K562 (cell line): ENCODE results near the gene CFAP58.

Source experiments
- ARID1B ChIP-seq: fragments of 450-650 bp; IDR thresholded peaks from 2 replicates; pipeline ENCODE4 v1.6.1; 2016; ENCODE audit warnings: antibody characterized with exemption, mild to moderate bottlenecking, inconsistent platforms
- CTCF ChIP-seq, 3 experiments: IDR thresholded peaks in 2 of 3; conservative IDR thresholded peaks in 1 of 3; 2 replicates each; pipeline ENCODE4 v1.5.1; 2011 to 2012; ENCODE audit warnings: low read length in 3 of 3, mild to moderate bottlenecking in 3 of 3, control low read depth in 2 of 3, improper control_type of control experiment in 1 of 3, inconsistent platforms in 1 of 3, low read depth in 1 of 3, mixed read lengths in 1 of 3, moderate library complexity in 1 of 3; ENCODE audit not compliant: insufficient read depth in 2 of 3
- FOXJ3 ChIP-seq: sonication (generic); formaldehyde crosslinking; IDR thresholded peaks from 2 replicates; pipeline ENCODE4 v1.4.0; 2020; ENCODE audit warnings: mild to moderate bottlenecking, missing genetic modification reagents
- GABPA ChIP-seq: fragments of 200-800 bp; sonication (Bioruptor generic); conservative IDR thresholded peaks from 2 replicates; pipeline ENCODE4 v1.6.1; 2016; ENCODE audit warnings: low read depth, missing genetic modification characterization, missing compliant biosample characterization
- RAD51 ChIP-seq: fragments of 450-650 bp; IDR thresholded peaks from 2 replicates; pipeline ENCODE4 v1.7.1; 2016; ENCODE audit warnings: low read depth, mild to moderate bottlenecking, borderline replicate concordance
- ZBTB12 ChIP-seq: fragments of 250-450 bp; sonication (Bioruptor Pico); IDR thresholded peaks from 2 replicates; pipeline ENCODE4 v1.4.0; 2020
- TF ChIP-seq, protein P1 (sequence below), 2 experiments: IDR thresholded peaks; 2 replicates each; pipeline ENCODE4 v1.6.1; 2011; ENCODE audit warnings: borderline replicate concordance in 1 of 2, control low read depth in 1 of 2, low read depth in 1 of 2, low read length in 1 of 2, mild to moderate bottlenecking in 1 of 2, mixed read lengths in 1 of 2, moderate library complexity in 1 of 2; ENCODE audit not compliant: insufficient read depth in 1 of 2, insufficient read length in 1 of 2, poor library complexity in 1 of 2, severe bottlenecking in 1 of 2; ENCODE audit errors: extremely low read depth in 1 of 2

GRCh38 chr10:104417637-104418292 lies 64.1 kb downstream of the CFAP58 start:
- TF ChIP-seq CTCF (IDR thresholded peaks at IDR 0.05 in 2 of 3, conservative IDR thresholded peaks at IDR 0.05 in 1 of 3; ENCODE audit: insufficient read depth in 2 of 3, low read depth in 1 of 3, low read length in 3 of 3) = no peak
- no peak for TF ChIP-seq ZBTB12 (CRISPR knock-in tag)
- no peak for TF ChIP-seq GABPA (tag)
- TF ChIP-seq, protein P1, sequence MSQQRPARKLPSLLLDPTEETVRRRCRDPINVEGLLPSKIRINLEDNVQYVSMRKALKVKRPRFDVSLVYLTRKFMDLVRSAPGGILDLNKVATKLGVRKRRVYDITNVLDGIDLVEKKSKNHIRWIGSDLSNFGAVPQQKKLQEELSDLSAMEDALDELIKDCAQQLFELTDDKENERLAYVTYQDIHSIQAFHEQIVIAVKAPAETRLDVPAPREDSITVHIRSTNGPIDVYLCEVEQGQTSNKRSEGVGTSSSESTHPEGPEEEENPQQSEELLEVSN (IDR thresholded peaks at IDR 0.05; ENCODE audit: borderline replicate concordance in 1 of 2, extremely low read depth in 1 of 2, insufficient read depth in 1 of 2, insufficient read length in 1 of 2, low read depth in 1 of 2, low read length in 1 of 2, poor library complexity in 1 of 2, severe bottlenecking in 1 of 2) = no peak
- TF ChIP-seq RAD51 = no peak
- TF ChIP-seq FOXJ3 (CRISPR knock-in tag) = no peak
- no peak for TF ChIP-seq ARID1B
